GM12878 (cell line): ENCODE data around the gene ANP32E. TPM values are rescaled to one million over a fixed set of nuclear protein-coding genes. Genes with fewer than 3 reads are reported as not detected.

Experiments
- CBX3 ChIP-seq: fragments of 200-600 bp; sonication (generic); IDR thresholded peaks from 2 replicates; pipeline ENCODE4 v1.6.1; 2016; ENCODE audit warnings: low read depth, borderline replicate concordance
- PRDM15 ChIP-seq: fragments of 450-650 bp; formaldehyde crosslinking; IDR thresholded peaks from 2 replicates; pipeline ENCODE4 v1.4.0; 2020; ENCODE audit warnings: mild to moderate bottlenecking, moderate library complexity
- TCF3 ChIP-seq: IDR thresholded peaks from 2 replicates; pipeline ENCODE4 v1.6.1; 2012; ENCODE audit warnings: low read depth, mild to moderate bottlenecking, low read length, borderline replicate concordance; ENCODE audit not compliant: insufficient read depth
- ZBED1 ChIP-seq: IDR thresholded peaks from 2 replicates; pipeline ENCODE4 v1.6.1; 2016; ENCODE audit warnings: borderline replicate concordance
- ZNF384 ChIP-seq: IDR thresholded peaks from 2 replicates; pipeline ENCODE4 v1.6.1; 2012; ENCODE audit warnings: low read depth, mild to moderate bottlenecking, low read length, improper control_type of control experiment, borderline replicate concordance
- polyA plus RNA-seq, 11 experiments: library from polyadenylated mRNA; depleted of rRNA in 4 of 11; unstranded in 6 of 11; stranded (reverse) in 5 of 11; fragments of >200 nt; fragmentation: Nextera tagmentation in 4 of 11; fragmentation: Illumina TruSeq in 1 of 11; extraction: Ambion mirVana in 4 of 11; extraction: Trizol in 1 of 11; gene quantifications; 1 replicate in 1 of 11; 2 replicates in 10 of 11; pipeline versions ENCODE4 v1.2.1 to v1.2.3, GENCODE V29; 2011 to 2016; ENCODE audit warnings: inconsistent platforms in 2 of 11, missing spikeins in 2 of 11, low read depth in 1 of 11
- total RNA-seq, 4 experiments: library from RNA; depleted of rRNA in 3 of 4; stranded (reverse); fragments of >200 nt in 3 of 4; fragmentation: Illumina TruSeq in 1 of 4; extraction: Trizol in 1 of 4; gene quantifications; 2 replicates each; pipeline versions ENCODE4 v1.2.1 to v1.2.3, GENCODE V29; 2013 to 2021
- TF ChIP-seq, protein P1 (sequence below): fragments of 450-650 bp; formaldehyde crosslinking; IDR thresholded peaks from 2 replicates; pipeline ENCODE4 v1.4.0; 2022; ENCODE audit warnings: mild to moderate bottlenecking, moderate library complexity
- TF ChIP-seq, protein P2 (sequence below): IDR thresholded peaks from 2 replicates; pipeline ENCODE4 v1.6.1; 2011; ENCODE audit warnings: low read depth, low read length, improper control_type of control experiment, borderline replicate concordance

ANP32E gene
- total and polyA plus RNA-seq, 10 of the 15 experiments (the other 5 are each of a cell fraction or from before 2014, with no cell fraction given) = 59.2 to 250 (median 121) TPM

DNA sequence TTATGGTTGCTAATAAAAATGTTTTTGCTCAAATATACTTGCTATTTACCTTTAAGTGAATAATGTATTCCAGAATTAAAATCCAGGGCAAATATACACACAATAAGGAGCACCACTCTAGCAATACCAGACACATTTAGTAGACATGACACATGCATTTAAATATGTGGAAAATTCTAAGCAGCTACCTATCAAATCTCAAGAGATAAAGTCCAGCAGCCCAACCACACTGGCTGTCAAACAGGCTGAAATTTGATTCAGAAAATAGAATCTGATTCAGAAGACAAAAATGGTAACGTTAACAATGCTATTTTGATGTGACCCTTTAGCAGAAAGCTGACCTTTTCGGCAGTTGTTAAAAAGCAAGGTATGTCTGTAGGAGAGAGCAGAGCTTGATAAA, 43.9 kb downstream of the ANP32E start (continued):
- TF ChIP-seq, protein P1, sequence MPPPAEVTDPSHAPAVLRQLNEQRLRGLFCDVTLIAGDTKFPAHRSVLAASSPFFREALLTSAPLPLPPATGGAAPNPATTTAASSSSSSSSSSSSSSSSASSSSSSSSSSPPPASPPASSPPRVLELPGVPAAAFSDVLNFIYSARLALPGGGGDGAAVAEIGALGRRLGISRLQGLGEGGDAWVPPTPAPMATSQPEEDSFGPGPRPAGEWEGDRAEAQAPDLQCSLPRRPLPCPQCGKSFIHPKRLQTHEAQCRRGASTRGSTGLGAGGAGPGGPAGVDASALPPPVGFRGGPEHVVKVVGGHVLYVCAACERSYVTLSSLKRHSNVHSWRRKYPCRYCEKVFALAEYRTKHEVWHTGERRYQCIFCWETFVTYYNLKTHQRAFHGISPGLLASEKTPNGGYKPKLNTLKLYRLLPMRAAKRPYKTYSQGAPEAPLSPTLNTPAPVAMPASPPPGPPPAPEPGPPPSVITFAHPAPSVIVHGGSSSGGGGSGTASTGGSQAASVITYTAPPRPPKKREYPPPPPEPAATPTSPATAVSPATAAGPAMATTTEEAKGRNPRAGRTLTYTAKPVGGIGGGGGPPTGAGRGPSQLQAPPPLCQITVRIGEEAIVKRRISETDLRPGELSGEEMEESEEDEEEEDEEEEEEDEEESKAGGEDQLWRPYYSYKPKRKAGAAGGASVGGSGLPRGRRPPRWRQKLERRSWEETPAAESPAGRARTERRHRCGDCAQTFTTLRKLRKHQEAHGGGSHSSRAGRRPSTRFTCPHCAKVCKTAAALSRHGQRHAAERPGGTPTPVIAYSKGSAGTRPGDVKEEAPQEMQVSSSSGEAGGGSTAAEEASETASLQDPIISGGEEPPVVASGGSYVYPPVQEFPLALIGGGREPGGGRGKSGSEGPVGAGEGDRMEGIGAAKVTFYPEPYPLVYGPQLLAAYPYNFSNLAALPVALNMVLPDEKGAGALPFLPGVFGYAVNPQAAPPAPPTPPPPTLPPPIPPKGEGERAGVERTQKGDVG = no peak
- TF ChIP-seq CBX3 (no peak), ZNF384 (no peak), PRDM15 (CRISPR knock-in tag) (no peak), ZBED1 (no peak), TCF3 (no peak)
- TF ChIP-seq, protein P2, sequence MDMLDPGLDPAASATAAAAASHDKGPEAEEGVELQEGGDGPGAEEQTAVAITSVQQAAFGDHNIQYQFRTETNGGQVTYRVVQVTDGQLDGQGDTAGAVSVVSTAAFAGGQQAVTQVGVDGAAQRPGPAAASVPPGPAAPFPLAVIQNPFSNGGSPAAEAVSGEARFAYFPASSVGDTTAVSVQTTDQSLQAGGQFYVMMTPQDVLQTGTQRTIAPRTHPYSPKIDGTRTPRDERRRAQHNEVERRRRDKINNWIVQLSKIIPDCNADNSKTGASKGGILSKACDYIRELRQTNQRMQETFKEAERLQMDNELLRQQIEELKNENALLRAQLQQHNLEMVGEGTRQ = no peak
